Ovary (tissue), 9 donors: ENCODE results near the gene EXOC3L1. TPM values are rescaled to one million over a fixed set of nuclear protein-coding genes. Genes with fewer than 3 reads are reported as not detected.

ENCODE experiments used
- DNase-seq, 5 donors: peaks; one replicate each; pipeline ENCODE4 v3.0.0-alpha.2; 2019 to 2020
- H3K27ac ChIP-seq, 2 donors: fragments of 200-600 bp; one replicate each; pipeline versions ENCODE4 v1.5.1 to v1.8.0; 2019 to 2022
- H3K27me3 ChIP-seq: fragments of 200-600 bp; one replicate; pipeline ENCODE4 v1.8.0; 2022
- H3K36me3 ChIP-seq: fragments of 200-600 bp; sonication (generic); one replicate; pipeline ENCODE4 v1.5.1; 2019
- H3K4me1 ChIP-seq: one replicate; pipeline ENCODE4 v1.8.1; 2013; ENCODE audit warnings: mild to moderate bottlenecking, moderate library complexity; ENCODE audit not compliant: insufficient read depth
- H3K4me3 ChIP-seq: fragments of 200-600 bp; sonication (generic); one replicate; pipeline ENCODE4 v1.5.1; 2017
- H3K9me3 ChIP-seq, 2 donors: fragments of 200-600 bp in 1 of 2; sonication (generic) in 1 of 2; one replicate each; pipeline versions ENCODE4 v1.5.1 to v1.8.1; 2013 to 2019; ENCODE audit warnings: mild to moderate bottlenecking in 1 of 2, moderate library complexity in 1 of 2
- CTCF ChIP-seq, 3 donors: fragments of 450-650 bp in 2 of 3; fragments of 200-600 bp in 1 of 3; IDR thresholded peaks; one replicate each; pipeline versions ENCODE4 v1.5.1 to v1.8.0; 2016 to 2022; ENCODE audit warnings: antibody characterized with exemption in 3 of 3, mild to moderate bottlenecking in 1 of 3
- EP300 ChIP-seq: sonication (generic); formaldehyde crosslinking; IDR thresholded peaks from one replicate; pipeline ENCODE4 v1.6.1; 2017; ENCODE audit warnings: antibody characterized with exemption
- POLR2A ChIP-seq: fragments of 450-650 bp; IDR thresholded peaks from one replicate; pipeline ENCODE4 v1.6.1; 2017; ENCODE audit warnings: antibody characterized with exemption, mild to moderate bottlenecking, moderate library complexity
- WGBS, 3 donors: extraction: QIAGEN DNeasy Blood & Tissue Kit in 1 of 3; methylation state at CpG; one replicate each; pipeline versions ENCODE4 v1.1.5 to v1.1.7; 2013 to 2017; 5-methylcytosine and 5-hydroxymethylcytosine counted together
- intact Hi-C, 4 donors: fragments of 100-400 bp; cut with DNase I; formaldehyde crosslinking; loops; one replicate each; pipeline versions ENCODE4 v1.11.0 to v1.15.1; 2022 to 2023
- polyA plus RNA-seq, 2 donors: library from polyadenylated mRNA; stranded (reverse); fragments of 200-250 nt in 1 of 2; fragments of 350-450 nt in 1 of 2; fragmentation: Illumina TruSeq in 1 of 2; extraction: RNeasy Lipid Tissue Mini Kit (QIAGEN cat#74804) in 1 of 2; gene quantifications; one replicate each; pipeline ENCODE4 v1.2.3, GENCODE V29; 2013 to 2014
- total RNA-seq, 7 donors: library from RNA; depleted of rRNA in 2 of 7; stranded (reverse); fragments of >200 nt in 2 of 7; fragmentation: NEBNext Ultra II Directional in 3 of 7; extraction: Animal tissue kit (Norgen Biotek cat#: 25700) in 3 of 7; gene quantifications; one replicate each; pipeline versions ENCODE4 v1.1.0 to v1.2.4, GENCODE V29; 2016 to 2023
- donor health status: DM: no; HTN: no; CAD: no; lungs with moderate emphysema.
- donor health status: DM: no; HTN: no; CAD: no.
- donor health status: Bipolar disorder and iron deficiency.
- donor health status: DM: yes; HTN: yes; CAD: no.
- donor health status: DM: no; HTN: no; CAD: no.
- donor health status: DM: yes; HTN: yes; CAD: no.

Gene EXOC3L1
- total and polyA plus RNA-seq, 9 donors: 0.32 to 33.0 (median 12.2) TPM

- no peak overlapping the region for H3K27ac ChIP-seq
- H3K9me3 ChIP-seq: no peaks in the 10 kb centered on the region
- TF ChIP-seq EP300 (no peak), POLR2A (no peak), CTCF (IDR thresholded peaks at IDR 0.05) (no peak)
- 59 to 65% (median 63%) methylated on average over 7 of the region's 7 CpGs for WGBS, 3 donors
- peak in 2 of 5 donors; percentile 24 to 32 for DNase-seq
- intact Hi-C loops: no loop called here
- no peaks in the 10 kb centered on the region for H3K27me3 ChIP-seq
- no peaks in the 10 kb centered on the region for H3K36me3 ChIP-seq
- H3K4me1 ChIP-seq: no peaks in the 10 kb centered on the region
- H3K4me3 ChIP-seq: no peak overlapping the region
These were observed 43.7 kb upstream of the EXOC3L1 start for GRCh38 chr16:67233596-67233995.

GRCh38 chr16:67230809-67231660, 41.1 kb upstream of the EXOC3L1 start:
- no peak for DNase-seq
- H3K4me3 ChIP-seq: no peak overlapping the region
- 67 to 80% (median 70%) methylated on average over 12 of the region's 12 CpGs for WGBS, 3 donors
- H3K4me1 ChIP-seq: peaks cover 9% of the 10 kb centered on the region
- TF ChIP-seq EP300: no peak
- TF ChIP-seq CTCF (IDR thresholded peaks at IDR 0.05): no peak
- no peak for TF ChIP-seq POLR2A
- H3K27ac ChIP-seq: no peak overlapping the region
- no peaks in the 10 kb centered on the region for H3K9me3 ChIP-seq
- intact Hi-C loops: no loop called here
- H3K27me3 ChIP-seq: no peaks in the 10 kb centered on the region
- H3K36me3 ChIP-seq: no peaks in the 10 kb centered on the region

DNA sequence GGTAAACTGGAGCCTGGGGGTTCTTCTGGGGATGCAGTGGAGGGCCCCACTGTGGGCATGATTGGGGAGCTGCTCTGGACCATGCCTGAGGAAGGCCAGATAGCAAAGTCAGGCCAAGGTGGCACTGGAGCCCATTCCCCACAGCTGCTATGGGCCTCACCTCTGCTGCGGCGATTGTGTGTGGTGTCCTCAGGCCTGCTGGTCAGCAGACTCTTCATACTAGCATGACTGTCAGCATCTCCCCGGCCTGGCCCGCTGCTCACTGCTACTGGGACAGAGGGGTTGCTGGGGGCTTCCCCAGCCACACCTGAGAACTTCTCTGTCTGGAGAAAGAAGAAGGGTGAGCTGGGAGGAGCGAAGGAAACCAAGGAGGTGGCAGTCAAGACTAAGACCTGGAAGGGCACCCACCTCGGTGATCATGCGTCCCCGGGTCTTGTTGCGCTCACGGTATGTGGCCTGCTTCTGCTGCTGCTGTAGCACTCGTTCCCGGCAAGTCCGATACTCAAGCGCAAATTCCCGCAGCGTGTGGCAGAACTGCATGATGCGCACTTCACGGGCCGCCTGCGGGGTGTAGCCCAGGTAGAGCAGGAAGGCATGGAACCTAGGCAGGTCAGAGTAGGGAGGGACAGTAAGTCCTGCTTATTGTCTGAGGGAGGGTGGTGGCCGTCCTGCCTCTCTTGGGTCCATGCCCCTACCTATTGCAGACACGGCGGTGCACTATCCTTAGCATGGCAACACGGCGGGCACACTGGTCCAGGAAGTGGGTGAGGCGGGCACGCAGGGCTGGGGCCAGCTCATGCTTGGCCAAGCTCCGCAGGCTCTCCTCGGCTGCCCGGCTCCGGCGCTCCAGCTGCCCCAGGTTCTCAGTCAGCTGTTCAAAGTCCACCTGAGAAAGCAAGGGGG, 40.2 kb upstream of the EXOC3L1 start:
- WGBS, 3 donors: 84 to 88% (median 86%) methylated on average over 29 to 32 of the region's 32 CpGs
- intact Hi-C loops: loop anchor here in 1 of 4 donors (5.0 kb wide), 1 partner anchor 432 kb away; the partner anchor contains the start of genes ACD and PARD6A
- H3K36me3 ChIP-seq: no peaks in the 10 kb centered on the region
- H3K9me3 ChIP-seq: no peaks in the 10 kb centered on the region
- TF ChIP-seq EP300: no peak
- no peak overlapping the region for H3K4me3 ChIP-seq
- no peak overlapping the region for H3K27ac ChIP-seq
- H3K4me1 ChIP-seq: peaks cover 10% of the 10 kb centered on the region
- DNase-seq: peak in 1 of 5 donors; percentile 22
- no peaks in the 10 kb centered on the region for H3K27me3 ChIP-seq

DNA sequence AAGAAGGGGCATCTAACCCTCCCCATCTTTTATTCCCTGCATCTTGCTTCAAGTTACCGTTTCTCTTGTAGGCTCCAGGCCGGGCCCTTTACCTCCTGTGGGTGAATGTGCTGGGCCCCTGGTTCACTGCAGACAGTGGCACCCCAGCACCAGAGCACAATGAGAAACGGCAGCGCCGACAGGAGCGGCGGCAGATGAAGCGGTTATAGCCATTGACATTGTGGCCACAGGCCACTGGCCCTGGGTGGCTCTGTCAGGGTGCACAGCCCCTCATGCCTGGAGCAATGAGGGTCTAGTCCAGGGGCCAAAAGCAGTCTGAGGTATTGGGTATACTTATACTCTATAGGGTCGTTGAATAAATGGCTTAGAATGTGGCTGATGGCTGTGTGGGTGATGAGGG, 39.0 kb upstream of the EXOC3L1 start:
- no peaks in the 10 kb centered on the region for H3K36me3 ChIP-seq
- DNase-seq: peak in 1 of 5 donors; percentile 18
- 75 to 84% (median 77%) methylated on average over 9 of the region's 9 CpGs for WGBS, 3 donors
- intact Hi-C loops: loop anchor here in 1 of 4 donors (5.0 kb wide), 1 partner anchor 433 kb away; the partner anchor contains the start of genes ACD and PARD6A
- H3K9me3 ChIP-seq: no peaks in the 10 kb centered on the region
- no peak for TF ChIP-seq EP300
- H3K27ac ChIP-seq: no peak overlapping the region
- no peaks in the 10 kb centered on the region for H3K27me3 ChIP-seq
- H3K4me1 ChIP-seq: peaks cover 10% of the 10 kb centered on the region
- H3K4me3 ChIP-seq: no peak overlapping the region

GRCh38 chr16:67228034-67228785, 38.3 kb upstream of the EXOC3L1 start:
- WGBS, 3 donors: 77 to 86% (median 81%) methylated on average over 9 of the region's 9 CpGs
- Histone ChIP-seq H3K4me3 (peak overlapping the region; percentile 92), H3K4me1 (peaks cover 10% of the 10 kb centered on the region), H3K36me3 (no peaks in the 10 kb centered on the region), H3K27ac (no peak overlapping the region), H3K9me3 (no peaks in the 10 kb centered on the region), H3K27me3 (no peaks in the 10 kb centered on the region)
- intact Hi-C loops: loop anchor here in 1 of 4 donors (5.0 kb wide), 1 partner anchor 434 kb away; the partner anchor contains the start of genes ACD and PARD6A
- TF ChIP-seq CTCF (IDR thresholded peaks at IDR 0.05): no peak
- peak in 1 of 5 donors; percentile 21 for DNase-seq
